IMR-90 (cell line): ENCODE results near the gene RALGPS2. TPM values are rescaled to one million over a fixed set of nuclear protein-coding genes. Genes with fewer than 3 reads are reported as not detected.

Source experiments
- ATAC-seq: fragments of 200-7000 bp; cut with Tn5 transposase; 2 replicates; pipeline ENCODE4 v1.9.1; 2020; ENCODE audit warnings: low read depth, mild to moderate bottlenecking, moderate library complexity
- BruUV-seq: library from RNA; stranded (reverse); fragments of 400-500 nt; replicated peaks from 2 replicates; lab custom pipeline; 2021; lab: Mats Ljungman, UMichigan
- CTCF ChIA-PET: fragments of 300-600 bp; formaldehyde crosslinking; extraction: SDS; loops from one replicate; lab custom pipeline; 2021; ENCODE audit warnings: antibody characterized with exemption; lab: Yijun Ruan, JAX
- POLR2A ChIA-PET: fragments of 300-600 bp; sonication (Branson Sonifier 250); formaldehyde crosslinking; loops from one replicate; lab custom pipeline; 2022; ENCODE audit warnings: antibody characterized with exemption; ENCODE audit not compliant: unreplicated experiment; lab: Charles Lee
- DNase-seq: peaks from one replicate; pipeline ENCODE4 v3.0.0; 2013
- H2AFZ ChIP-seq: replicated peaks from 2 replicates; pipeline ENCODE3; 2013; ENCODE audit warnings: low read length, mild to moderate bottlenecking; ENCODE audit not compliant: poor library complexity
- H2AK5ac ChIP-seq: 2 replicates; pipeline ENCODE4 v1.6.1; 2013; ENCODE audit warnings: low read depth, low read length, inconsistent platforms
- H2AK9ac ChIP-seq: replicated peaks from 2 replicates; pipeline ENCODE3; 2013; ENCODE audit warnings: mild to moderate bottlenecking, low read depth, low read length, moderate library complexity; ENCODE audit not compliant: poor library complexity
- H2BK120ac ChIP-seq: 2 replicates; pipeline ENCODE4 v1.6.1; 2013; ENCODE audit warnings: low read depth, low read length, inconsistent platforms
- H2BK15ac ChIP-seq: 3 replicates; pipeline ENCODE4 v1.6.1; 2013; ENCODE audit warnings: low read depth, low read length, inconsistent platforms
- H2BK20ac ChIP-seq: 2 replicates; pipeline ENCODE4 v1.6.1; 2013; ENCODE audit warnings: low read depth, mild to moderate bottlenecking, inconsistent platforms, low read length, moderate library complexity
- H2BK5ac ChIP-seq: 2 replicates; pipeline ENCODE4 v1.6.1; 2013; ENCODE audit warnings: mild to moderate bottlenecking, low read depth, low read length, inconsistent platforms; ENCODE audit not compliant: poor library complexity, severe bottlenecking
- H3K14ac ChIP-seq: replicated peaks from 2 replicates; pipeline ENCODE4 v1.6.1; 2013; ENCODE audit warnings: low read depth, low read length, inconsistent platforms
- H3K18ac ChIP-seq: 2 replicates; pipeline ENCODE4 v1.6.1; 2013; ENCODE audit warnings: low read depth, low read length, control low read depth
- H3K23ac ChIP-seq: 2 replicates; pipeline ENCODE4 v1.6.1; 2013; ENCODE audit warnings: low read depth, low read length, inconsistent platforms
- H3K27ac ChIP-seq: 2 replicates; pipeline ENCODE4 v1.5.1; 2013; ENCODE audit warnings: mild to moderate bottlenecking, control low read depth, low read length; ENCODE audit not compliant: insufficient read depth
- H3K27me3 ChIP-seq: 2 replicates; pipeline ENCODE4 v1.6.1; 2013; ENCODE audit warnings: low read length; ENCODE audit not compliant: control insufficient read depth, insufficient read depth
- H3K36me3 ChIP-seq: 2 replicates; pipeline ENCODE4 v1.6.1; 2013; ENCODE audit warnings: low read length, mixed read lengths; ENCODE audit not compliant: control insufficient read depth, insufficient read depth
- H3K4ac ChIP-seq: 2 replicates; pipeline ENCODE4 v1.6.1; 2013; ENCODE audit warnings: low read depth, low read length, inconsistent platforms
- H3K4me1 ChIP-seq: 2 replicates; pipeline ENCODE4 v1.6.1; 2013; ENCODE audit warnings: low read length, mixed read lengths; ENCODE audit not compliant: control insufficient read depth, insufficient read depth
- H3K4me2 ChIP-seq: 2 replicates; pipeline ENCODE4 v1.6.1; 2013; ENCODE audit warnings: low read depth, mild to moderate bottlenecking, control low read depth, low read length, moderate library complexity
- H3K4me3 ChIP-seq: 2 replicates; pipeline ENCODE4 v1.5.1; 2013; ENCODE audit warnings: low read depth, mild to moderate bottlenecking, control low read depth, low read length, moderate library complexity; ENCODE audit not compliant: insufficient read depth
- H3K56ac ChIP-seq: 2 replicates; pipeline ENCODE4 v1.6.1; 2013; ENCODE audit warnings: low read length, inconsistent platforms; ENCODE audit not compliant: insufficient read depth; ENCODE audit errors: extremely low read depth
- H3K79me1 ChIP-seq, 2 experiments: 2 replicates each; pipeline ENCODE4 v1.6.1; 2013; ENCODE audit warnings: low read length in 2 of 2, inconsistent platforms in 1 of 2, low read depth in 1 of 2
- H3K9ac ChIP-seq: 2 replicates; pipeline ENCODE4 v1.6.1; 2013; ENCODE audit warnings: low read depth, low read length, control low read depth
- H3K9me1 ChIP-seq: 2 replicates; pipeline ENCODE4 v1.6.1; 2013; ENCODE audit warnings: low read length, inconsistent platforms; ENCODE audit not compliant: insufficient read depth
- H3K9me3 ChIP-seq: 2 replicates; pipeline ENCODE4 v1.6.1; 2013; ENCODE audit warnings: low read length; ENCODE audit not compliant: control insufficient read depth, insufficient read depth
- H4K20me1 ChIP-seq: 2 replicates; pipeline ENCODE4 v1.6.1; 2013; ENCODE audit warnings: low read length, inconsistent platforms; ENCODE audit not compliant: insufficient read depth
- H4K5ac ChIP-seq: 2 replicates; pipeline ENCODE4 v1.6.1; 2013; ENCODE audit warnings: mild to moderate bottlenecking, low read depth, low read length, control low read depth
- H4K8ac ChIP-seq, 2 experiments: 2 replicates each; pipeline ENCODE4 v1.6.1; 2013; ENCODE audit warnings: low read depth in 2 of 2, low read length in 2 of 2, control low read depth in 1 of 2, inconsistent platforms in 1 of 2
- H4K91ac ChIP-seq: 2 replicates; pipeline ENCODE4 v1.6.1; 2013; ENCODE audit warnings: low read depth, low read length, inconsistent platforms; ENCODE audit not compliant: insufficient read depth
- BHLHE40 ChIP-seq: fragments of 150-350 bp; IDR thresholded peaks from 2 replicates; pipeline ENCODE4 v1.6.1; 2016; ENCODE audit warnings: mild to moderate bottlenecking, low read depth, low read length
- CEBPB ChIP-seq: IDR thresholded peaks from 2 replicates; pipeline ENCODE4 v1.6.1; 2012; ENCODE audit warnings: low read depth, low read length, improper control_type of control experiment
- CHD1 ChIP-seq: IDR thresholded peaks from 2 replicates; pipeline ENCODE4 v1.6.1; 2012; ENCODE audit warnings: low read depth, low read length, improper control_type of control experiment
- FOS ChIP-seq: fragments of 150-350 bp; IDR thresholded peaks from 2 replicates; pipeline ENCODE4 v1.6.1; 2016; ENCODE audit warnings: low read depth, low read length
- MAFK ChIP-seq: IDR thresholded peaks from 2 replicates; pipeline ENCODE4 v1.6.1; 2012; ENCODE audit warnings: low read depth, low read length, improper control_type of control experiment
- MAZ ChIP-seq: IDR thresholded peaks from 2 replicates; pipeline ENCODE4 v1.6.1; 2012; ENCODE audit warnings: low read depth, mild to moderate bottlenecking, low read length, improper control_type of control experiment, moderate library complexity, borderline replicate concordance
- MXI1 ChIP-seq: IDR thresholded peaks from 2 replicates; pipeline ENCODE4 v1.6.1; 2012; ENCODE audit warnings: low read depth, mild to moderate bottlenecking, low read length, moderate library complexity, borderline replicate concordance
- NFE2L2 ChIP-seq: fragments of 150-350 bp; IDR thresholded peaks from 2 replicates; pipeline ENCODE4 v1.6.1; 2016; ENCODE audit warnings: low read depth, mild to moderate bottlenecking, low read length
- POLR2A ChIP-seq: IDR thresholded peaks from 2 replicates; pipeline ENCODE4 v1.6.1; 2012; ENCODE audit warnings: mild to moderate bottlenecking, low read depth, low read length
- RAD21 ChIP-seq: IDR thresholded peaks from 2 replicates; pipeline ENCODE4 v1.6.1; 2012; ENCODE audit warnings: low read length, improper control_type of control experiment
- RCOR1 ChIP-seq: IDR thresholded peaks from 2 replicates; pipeline ENCODE4 v1.6.1; 2012; ENCODE audit warnings: mild to moderate bottlenecking, low read length, improper control_type of control experiment; ENCODE audit not compliant: insufficient replicate concordance
- RFX5 ChIP-seq: IDR thresholded peaks from 2 replicates; pipeline ENCODE4 v1.8.0; 2012; ENCODE audit warnings: low read depth, mild to moderate bottlenecking, low read length, moderate library complexity
- SMC3 ChIP-seq: fragments of 150-350 bp; IDR thresholded peaks from 2 replicates; pipeline ENCODE4 v1.6.1; 2016; ENCODE audit warnings: low read depth, mild to moderate bottlenecking, antibody characterized with exemption, low read length, moderate library complexity
- dilution Hi-C: fragments of 300-500 bp; cut with HindIII; formaldehyde crosslinking; loops from one replicate; pipeline ENCODE4 v1.14.3; 2018; ENCODE audit warnings: low sequenced_read_pairs; ENCODE audit not compliant: unreplicated experiment
- in situ Hi-C: fragments of 300-500 bp; cut with MboI; formaldehyde crosslinking; loops from 3 replicates; pipeline ENCODE4 v1.14.3; 2019; ENCODE audit warnings: low sequenced_read_pairs, inconsistent platforms, mixed read lengths
- intact Hi-C: fragments of 100-400 bp; cut with micrococcal nuclease; formaldehyde crosslinking; loops from 2 replicates; pipeline ENCODE4 v1.10.0; 2022
- polyA plus RNA-seq, 3 experiments: library from polyadenylated mRNA; depleted of rRNA; stranded (reverse); fragments of >200 nt; gene quantifications; 2 replicates each; pipeline ENCODE4 v1.2.3, GENCODE V29; 2012; ENCODE audit warnings: low replicate concordance in 1 of 3
- total RNA-seq: library from RNA; depleted of rRNA; stranded (reverse); fragments of >200 nt; gene quantifications from 2 replicates; pipeline ENCODE4 v1.2.3, GENCODE V29; 2012
- TF ChIP-seq, protein P1 (sequence below): fragments of 150-350 bp; IDR thresholded peaks from 2 replicates; pipeline ENCODE4 v1.6.1; 2016; ENCODE audit warnings: low read depth, mild to moderate bottlenecking, low read length, moderate library complexity, borderline replicate concordance
- TF ChIP-seq, protein P2 (sequence below): conservative IDR thresholded peaks from 2 replicates; pipeline ENCODE4 v1.5.1; 2012; ENCODE audit warnings: mild to moderate bottlenecking, low read depth, low read length, improper control_type of control experiment
- TF ChIP-seq, protein P3 (sequence below): fragments of 150-350 bp; IDR thresholded peaks from 2 replicates; pipeline ENCODE4 v1.6.1; 2017; ENCODE audit warnings: mild to moderate bottlenecking, antibody characterized with exemption, low read length, low read depth

The RALGPS2 gene
- total and polyA plus RNA-seq, 2 of the 4 experiments (the other 2 are of a cell fraction), result 13.8 to 148 TPM

DNA sequence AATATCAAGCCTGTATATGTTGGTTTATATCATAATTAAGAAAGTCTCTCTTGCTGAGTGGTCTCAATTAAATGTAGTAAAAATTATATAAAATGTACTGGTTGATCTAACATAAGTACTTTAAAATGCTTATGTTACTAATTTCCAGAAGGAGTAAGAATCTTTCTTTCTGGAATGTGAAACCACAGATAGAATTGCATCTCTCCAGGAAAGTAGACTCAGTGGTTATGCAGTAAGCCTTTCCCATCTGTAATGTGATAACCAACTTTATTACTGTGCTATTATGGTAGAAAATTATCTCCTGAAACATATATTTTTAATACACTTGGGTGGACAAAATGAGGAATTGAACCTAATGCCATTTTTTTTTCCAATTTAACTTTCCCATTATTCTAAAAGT is 8.9 kb upstream of the RALGPS2 start:
- H3K4me2 ChIP-seq, result no peak overlapping the region
- H3K23ac ChIP-seq, result no peak overlapping the region
- no peaks in the 10 kb centered on the region for H3K79me1 ChIP-seq
- DNase-seq (peak; percentile 64), ATAC-seq (peak; percentile 79)
- dilution Hi-C loops, result no loop called here
- ChIA-PET CTCF (no interaction called here), POLR2A (no interaction called here)
- no peak overlapping the region for H3K14ac ChIP-seq
- H3K4me3 ChIP-seq, result no peak overlapping the region
- TF ChIP-seq, protein P1, sequence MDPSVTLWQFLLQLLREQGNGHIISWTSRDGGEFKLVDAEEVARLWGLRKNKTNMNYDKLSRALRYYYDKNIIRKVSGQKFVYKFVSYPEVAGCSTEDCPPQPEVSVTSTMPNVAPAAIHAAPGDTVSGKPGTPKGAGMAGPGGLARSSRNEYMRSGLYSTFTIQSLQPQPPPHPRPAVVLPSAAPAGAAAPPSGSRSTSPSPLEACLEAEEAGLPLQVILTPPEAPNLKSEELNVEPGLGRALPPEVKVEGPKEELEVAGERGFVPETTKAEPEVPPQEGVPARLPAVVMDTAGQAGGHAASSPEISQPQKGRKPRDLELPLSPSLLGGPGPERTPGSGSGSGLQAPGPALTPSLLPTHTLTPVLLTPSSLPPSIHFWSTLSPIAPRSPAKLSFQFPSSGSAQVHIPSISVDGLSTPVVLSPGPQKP, result no peak
- TF ChIP-seq, protein P2, sequence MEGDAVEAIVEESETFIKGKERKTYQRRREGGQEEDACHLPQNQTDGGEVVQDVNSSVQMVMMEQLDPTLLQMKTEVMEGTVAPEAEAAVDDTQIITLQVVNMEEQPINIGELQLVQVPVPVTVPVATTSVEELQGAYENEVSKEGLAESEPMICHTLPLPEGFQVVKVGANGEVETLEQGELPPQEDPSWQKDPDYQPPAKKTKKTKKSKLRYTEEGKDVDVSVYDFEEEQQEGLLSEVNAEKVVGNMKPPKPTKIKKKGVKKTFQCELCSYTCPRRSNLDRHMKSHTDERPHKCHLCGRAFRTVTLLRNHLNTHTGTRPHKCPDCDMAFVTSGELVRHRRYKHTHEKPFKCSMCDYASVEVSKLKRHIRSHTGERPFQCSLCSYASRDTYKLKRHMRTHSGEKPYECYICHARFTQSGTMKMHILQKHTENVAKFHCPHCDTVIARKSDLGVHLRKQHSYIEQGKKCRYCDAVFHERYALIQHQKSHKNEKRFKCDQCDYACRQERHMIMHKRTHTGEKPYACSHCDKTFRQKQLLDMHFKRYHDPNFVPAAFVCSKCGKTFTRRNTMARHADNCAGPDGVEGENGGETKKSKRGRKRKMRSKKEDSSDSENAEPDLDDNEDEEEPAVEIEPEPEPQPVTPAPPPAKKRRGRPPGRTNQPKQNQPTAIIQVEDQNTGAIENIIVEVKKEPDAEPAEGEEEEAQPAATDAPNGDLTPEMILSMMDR, result no peak
- TF ChIP-seq MAZ (no peak), POLR2A (no peak), SMC3 (no peak), CEBPB (no peak), BHLHE40 (no peak), MAFK (no peak), MXI1 (no peak), RAD21 (no peak), RCOR1 (no peak), CHD1 (no peak), FOS (no peak), NFE2L2 (no peak), RFX5 (no peak)
- TF ChIP-seq, protein P3, sequence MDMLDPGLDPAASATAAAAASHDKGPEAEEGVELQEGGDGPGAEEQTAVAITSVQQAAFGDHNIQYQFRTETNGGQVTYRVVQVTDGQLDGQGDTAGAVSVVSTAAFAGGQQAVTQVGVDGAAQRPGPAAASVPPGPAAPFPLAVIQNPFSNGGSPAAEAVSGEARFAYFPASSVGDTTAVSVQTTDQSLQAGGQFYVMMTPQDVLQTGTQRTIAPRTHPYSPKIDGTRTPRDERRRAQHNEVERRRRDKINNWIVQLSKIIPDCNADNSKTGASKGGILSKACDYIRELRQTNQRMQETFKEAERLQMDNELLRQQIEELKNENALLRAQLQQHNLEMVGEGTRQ, result no peak
- H3K4me1 ChIP-seq, result peaks cover 6% of the 10 kb centered on the region
- H4K5ac ChIP-seq, result no peak overlapping the region
- no peak overlapping the region for H4K91ac ChIP-seq
- H3K9me3 ChIP-seq, result no peaks in the 10 kb centered on the region
- in situ Hi-C loops, result no loop called here
- no peak overlapping the region for H3K4ac ChIP-seq
- H2BK15ac ChIP-seq, result no peak overlapping the region
- no peak overlapping the region for H2AFZ ChIP-seq
- no TSS peak for BruUV-seq
- intact Hi-C loops, result no loop called here
- H3K9ac ChIP-seq, result no peak overlapping the region
- H2BK120ac ChIP-seq, result no peak overlapping the region
- H3K9me1 ChIP-seq, result no peaks in the 10 kb centered on the region
- H3K36me3 ChIP-seq, result no peaks in the 10 kb centered on the region
- H4K8ac ChIP-seq, result no peak overlapping the region
- H2AK9ac ChIP-seq, result no peak overlapping the region
- no peak overlapping the region for H3K27ac ChIP-seq
- H2AK5ac ChIP-seq, result no peak overlapping the region
- no peak overlapping the region for H2BK20ac ChIP-seq
- H4K20me1 ChIP-seq, result no peaks in the 10 kb centered on the region
- no peak overlapping the region for H2BK5ac ChIP-seq
- H3K56ac ChIP-seq, result no peak overlapping the region
- H3K27me3 ChIP-seq, result no peaks in the 10 kb centered on the region
- H3K18ac ChIP-seq, result no peak overlapping the region
